Cortex of kidney (tissue), 1 donor: ENCODE data around the gene RORB.
"Not testable (repeated sequence)": the region's sequence is repeated elsewhere in the genome, so short reads cannot be mapped to it uniquely, and the experiment has no call there.

Source experiments
- DNase-seq: peaks from one replicate; lab custom pipeline; 2025; lab: John Stamatoyannopoulos, UW

Gene RORB

GRCh38 chr9:74513221-74513620 is 16.1 kb downstream of the RORB start:
- no peak for DNase-seq

DNA sequence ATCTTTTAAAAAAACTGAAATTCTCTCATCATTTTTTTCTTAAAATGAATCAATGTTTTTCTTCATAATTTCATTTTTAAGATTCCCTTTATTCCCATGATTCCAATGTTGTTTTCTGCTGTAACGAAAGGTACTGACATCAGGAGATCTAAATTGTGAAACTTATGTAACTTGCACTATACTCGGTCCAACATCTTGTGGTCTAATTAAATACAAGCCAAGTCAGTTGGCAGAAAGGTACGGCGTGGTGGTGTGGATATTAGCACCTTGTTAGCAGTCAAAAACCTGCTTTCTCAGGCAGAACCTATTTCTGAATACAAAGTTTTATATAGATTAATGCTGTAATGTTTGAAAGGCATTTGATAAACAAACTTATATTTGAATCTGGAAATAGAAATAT is 20.1 kb downstream of the RORB start:
- no peak for DNase-seq

GRCh38 chr9:74519419-74519818 is 22.3 kb downstream of the RORB start:
- DNase-seq, result no peak

GRCh38 chr9:74521009-74521408 is 23.9 kb downstream of the RORB start:
- no peak for DNase-seq

DNA sequence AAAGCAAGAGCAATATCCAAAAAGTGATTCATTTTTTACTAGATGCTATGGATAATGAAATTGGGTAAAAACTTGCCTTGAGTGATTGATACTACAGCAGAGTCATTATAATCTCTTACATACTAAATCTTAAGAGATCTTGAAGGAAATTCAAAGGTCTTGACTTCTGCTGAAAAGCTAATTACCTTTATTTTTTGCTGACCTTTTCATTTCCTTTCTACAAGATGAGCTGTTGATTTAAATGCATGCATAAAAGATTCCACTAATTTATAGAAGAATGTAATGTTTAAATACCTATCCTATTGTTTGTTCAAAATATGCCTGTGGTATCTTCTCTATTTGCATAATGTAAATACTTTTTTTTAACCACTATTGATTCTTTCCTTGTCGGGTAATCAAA is 27.2 kb downstream of the RORB start:
- no peak for DNase-seq

- DNase-seq, result no peak
These were observed 29.1 kb downstream of the RORB start for GRCh38 chr9:74526215-74526614.

DNA sequence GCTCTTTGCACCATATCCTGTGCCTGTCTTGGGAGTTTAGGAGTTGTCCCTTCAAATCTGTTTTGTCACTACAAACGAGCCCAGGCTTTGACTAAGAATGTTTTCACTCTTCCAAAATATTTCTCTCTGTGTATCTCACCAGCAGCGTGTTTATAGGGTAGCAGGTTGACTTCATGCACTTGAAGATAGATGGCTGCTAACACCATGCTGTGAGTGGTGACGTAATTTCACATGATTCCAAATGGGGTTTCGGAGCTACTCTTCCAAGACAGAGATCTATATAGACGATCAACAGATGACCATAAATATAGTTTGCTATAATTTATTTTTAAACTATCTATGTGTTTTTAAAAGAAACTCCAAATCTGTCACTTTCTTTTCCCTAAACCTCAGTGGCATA is 30.6 kb downstream of the RORB start:
- no peak for DNase-seq

- no peak for DNase-seq
These were observed 31.1 kb downstream of the RORB start for GRCh38 chr9:74528207-74528606.

GRCh38 chr9:74530458-74530857 is 33.3 kb downstream of the RORB start:
- DNase-seq, result not testable (repeated sequence)

DNA sequence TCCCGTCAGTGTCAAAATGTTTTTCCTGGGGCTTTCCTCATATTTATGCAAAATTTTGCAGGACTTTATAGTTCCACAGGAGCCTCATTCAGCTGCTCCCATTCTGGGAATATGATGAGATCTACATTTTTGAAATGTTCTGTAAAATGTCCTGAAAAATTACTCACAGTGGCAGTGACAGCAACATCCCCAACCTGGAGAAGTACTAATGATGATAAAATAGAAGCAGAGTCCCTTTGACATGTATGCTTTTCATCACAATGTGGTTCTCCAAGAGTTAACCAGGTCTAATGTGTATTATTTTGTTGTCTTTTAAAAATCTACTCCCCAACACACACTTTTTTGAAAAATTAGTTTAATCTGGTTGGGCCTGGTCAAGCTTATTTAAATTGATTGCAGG is 36.1 kb downstream of the RORB start:
- DNase-seq, result no peak

DNA sequence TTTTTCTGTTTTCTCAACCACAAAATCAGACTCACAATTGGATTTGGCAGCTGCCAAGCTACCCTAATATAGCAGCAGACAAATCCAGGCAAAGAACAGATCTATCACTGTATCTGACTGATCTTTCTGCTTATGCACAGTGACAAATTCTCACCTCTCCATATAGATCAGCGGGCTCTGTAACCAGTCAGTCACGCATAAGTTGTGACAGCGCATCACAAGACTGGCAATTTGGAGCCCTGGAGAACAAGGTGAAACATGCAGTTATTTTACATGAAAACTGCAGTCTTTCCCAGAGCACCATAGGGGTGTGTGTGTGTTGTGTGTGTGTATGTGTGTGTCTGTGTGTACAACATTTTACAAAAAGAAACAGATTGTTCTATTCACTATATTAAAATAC is 37.7 kb downstream of the RORB start:
- DNase-seq, result no peak

- DNase-seq, result no peak
These were observed 46.0 kb downstream of the RORB start for GRCh38 chr9:74543145-74543544.

DNA sequence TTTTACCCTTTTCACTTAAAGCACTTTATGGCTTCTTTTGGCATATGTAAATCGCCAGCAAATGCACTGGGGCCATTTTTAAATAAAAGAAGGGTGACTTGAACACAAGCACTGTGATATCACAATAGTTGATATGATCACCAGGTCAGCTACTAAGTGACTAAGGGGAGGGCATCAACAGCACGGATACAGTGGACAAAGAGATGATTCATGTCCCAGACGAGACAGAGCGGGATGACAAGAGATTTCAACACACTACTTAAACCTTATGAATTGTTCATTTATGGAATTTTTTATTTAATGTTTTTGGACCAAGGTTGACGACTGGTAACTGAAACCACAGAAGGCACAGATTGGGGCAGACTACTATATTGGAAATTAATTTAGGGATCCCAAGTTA is 54.1 kb downstream of the RORB start:
- no peak for DNase-seq

- no peak for DNase-seq
These were observed 57.8 kb downstream of the RORB start for GRCh38 chr9:74554751-74555419.

DNA sequence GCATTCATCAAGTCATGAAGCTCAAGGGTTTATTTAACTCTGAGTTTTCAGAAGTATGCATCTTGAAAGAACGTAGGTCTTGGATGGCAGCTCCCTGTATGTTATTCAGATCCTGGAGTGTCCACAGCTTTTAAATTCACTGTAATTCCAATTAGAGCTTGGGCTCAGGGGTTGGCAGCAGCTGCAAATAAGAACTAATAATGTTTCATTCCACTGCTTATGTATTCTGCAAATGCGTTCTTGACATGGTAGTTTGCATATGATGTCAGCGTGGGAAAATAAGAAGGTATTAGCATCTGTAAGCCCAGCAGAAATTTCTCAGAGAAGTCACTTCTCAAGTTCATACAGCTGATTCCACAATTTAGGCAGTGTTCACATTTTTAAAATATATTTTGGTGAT is 58.4 kb downstream of the RORB start:
- no peak for DNase-seq

DNA sequence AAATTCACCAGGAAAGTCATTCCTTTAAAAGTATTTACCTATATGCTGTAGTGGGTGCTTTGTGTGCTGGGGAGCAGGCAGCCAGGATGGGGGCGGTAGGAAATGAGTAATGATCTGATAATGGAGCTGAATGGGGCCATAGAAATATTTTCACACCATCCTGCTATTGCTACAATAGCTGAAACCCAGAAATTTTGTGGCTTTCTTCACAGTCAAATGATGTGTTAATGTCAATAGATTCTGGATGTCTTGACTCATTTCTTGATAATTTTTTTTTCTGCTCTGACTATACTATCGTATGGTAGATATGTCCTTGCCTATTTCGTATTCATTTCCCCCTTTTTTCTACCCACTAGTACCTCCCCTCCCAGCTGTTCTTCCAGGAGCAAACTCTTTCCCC is 59.5 kb downstream of the RORB start:
- DNase-seq, result no peak

- no peak for DNase-seq
These were observed 60.4 kb downstream of the RORB start for GRCh38 chr9:74557571-74557970.

- DNase-seq, result no peak
These were observed 65.5 kb downstream of the RORB start for GRCh38 chr9:74562611-74563010.

DNA sequence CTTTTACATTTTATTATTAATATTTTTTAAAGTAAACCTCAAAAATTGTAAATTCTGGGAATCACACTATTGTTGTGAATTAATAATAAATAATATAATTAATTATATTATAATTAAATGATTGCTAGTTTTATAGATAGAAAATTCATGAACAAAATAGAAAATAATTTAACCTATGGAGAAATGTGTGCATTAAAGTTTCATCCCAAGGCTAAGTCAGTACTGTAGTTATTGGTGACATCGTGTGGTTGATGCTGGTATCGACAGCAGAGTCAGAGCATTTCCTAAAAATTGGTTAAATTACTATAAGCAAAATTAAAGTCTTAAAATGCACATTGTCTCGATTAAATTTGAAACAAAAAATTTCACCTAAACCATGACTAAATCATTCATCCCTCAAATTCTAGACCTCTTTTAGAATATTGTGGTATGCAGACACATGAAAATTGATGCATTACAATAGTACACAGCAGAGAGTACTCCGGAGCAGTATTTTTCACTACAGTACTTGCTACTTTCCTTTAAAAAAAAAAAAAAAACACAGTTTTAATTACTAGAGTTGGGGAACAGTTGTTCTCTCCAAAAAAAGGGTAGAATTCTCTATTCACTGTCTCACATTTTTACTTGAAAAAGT is 73.9 kb downstream of the RORB start:
- no peak for DNase-seq

DNA sequence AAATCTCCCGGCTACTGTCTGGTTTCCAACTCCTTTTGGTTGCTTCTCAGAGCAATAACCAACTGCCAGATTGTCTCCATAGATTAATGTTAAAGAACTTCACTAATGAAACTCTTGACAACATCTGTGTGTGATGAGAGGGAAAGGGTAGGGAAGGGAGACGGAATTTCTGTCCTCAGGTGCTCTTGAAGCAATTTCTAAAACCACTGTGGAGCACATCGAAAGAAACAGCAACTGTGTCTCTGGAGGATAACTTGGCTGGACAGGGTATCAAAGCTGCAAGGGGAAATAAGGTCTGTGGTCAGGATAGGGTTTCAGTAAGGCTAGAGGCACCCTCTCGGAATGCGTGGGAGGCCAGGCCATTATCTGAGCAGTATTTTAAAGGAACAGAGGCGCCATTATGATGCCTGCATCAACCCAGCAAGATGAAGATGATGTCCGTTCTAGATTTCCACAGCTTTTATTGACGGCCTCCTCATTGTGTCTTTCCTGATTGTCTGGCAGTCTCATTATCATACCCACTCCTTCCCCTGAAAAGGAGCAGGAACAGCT is 76.6 kb downstream of the RORB start:
- DNase-seq, result no peak

- no peak for DNase-seq
These were observed 79.0 kb downstream of the RORB start for GRCh38 chr9:74576176-74576575.

DNA sequence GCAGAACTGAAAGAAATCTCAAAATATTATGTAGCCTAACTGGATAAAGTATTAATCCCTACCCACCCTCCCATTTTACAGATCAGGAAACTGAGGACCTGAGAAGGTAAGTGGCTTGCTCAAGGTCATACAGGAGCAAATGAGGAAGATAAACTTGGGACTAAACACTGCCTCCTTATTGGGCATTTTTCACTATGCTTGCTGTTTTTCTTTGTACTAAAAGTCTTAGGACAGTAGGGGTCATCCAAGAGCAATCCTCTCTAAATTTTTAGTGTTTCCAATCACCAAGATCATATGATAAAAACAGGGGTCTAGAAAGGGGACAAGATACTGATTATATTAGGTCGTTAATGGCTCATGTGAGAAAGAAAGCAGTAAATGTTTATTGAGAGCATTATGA is 80.8 kb downstream of the RORB start:
- DNase-seq, result no peak

GRCh38 chr9:74589576-74589975 is 92.4 kb downstream of the RORB start:
- DNase-seq, result no peak

DNA sequence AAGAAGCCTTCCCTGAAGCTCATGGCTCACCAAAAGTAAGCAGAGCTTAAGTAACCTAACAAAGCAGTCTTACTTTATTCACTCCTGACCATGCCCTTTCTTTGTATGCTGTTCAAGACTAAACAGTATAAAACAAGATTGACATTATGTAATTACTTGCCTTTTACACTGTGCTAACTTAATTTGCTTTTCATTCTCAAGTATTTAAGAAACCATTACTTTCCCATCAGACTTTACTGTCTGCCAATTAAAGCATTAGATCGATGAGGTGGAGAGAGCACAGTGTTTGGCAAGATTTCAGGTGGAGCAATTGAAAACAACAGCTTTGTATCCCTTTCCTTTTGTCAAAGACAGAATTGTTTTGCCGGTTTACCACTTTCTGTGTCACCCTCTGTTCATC is 98.2 kb downstream of the RORB start:
- no peak for DNase-seq
